Transverse colon (tissue), 4 donors: Measurements from ENCODE around the gene PPP1R12B. TPM values are rescaled to one million over a fixed set of nuclear protein-coding genes. Genes with fewer than 3 reads are reported as not detected.
"Not testable (repeated sequence)": the region's sequence is repeated elsewhere in the genome, so short reads cannot be mapped to it uniquely, and the experiment has no call there.

ENCODE experiments used
- DNase-seq: peaks from one replicate; pipeline ENCODE4 v3.0.0-alpha.2; 2019
- H3K27ac ChIP-seq, 4 donors: fragments of 200-600 bp; sonication (generic); 2 replicates each; pipeline ENCODE4 v1.5.1; 2016 to 2018; ENCODE audit warnings: inconsistent platforms in 4 of 4
- H3K27me3 ChIP-seq: fragments of 200-600 bp; sonication (generic); 2 replicates; pipeline ENCODE4 v1.5.1; 2017; ENCODE audit warnings: inconsistent platforms
- H3K36me3 ChIP-seq, 4 donors: fragments of 200-600 bp; sonication (generic); 2 replicates each; pipeline ENCODE4 v1.5.1; 2017 to 2019; ENCODE audit warnings: inconsistent platforms in 4 of 4
- H3K4me1 ChIP-seq, 4 donors: fragments of 200-600 bp; sonication (generic); 2 replicates each; pipeline ENCODE4 v1.5.1; 2017 to 2020; ENCODE audit warnings: inconsistent platforms in 4 of 4
- H3K4me3 ChIP-seq, 4 donors: fragments of 200-600 bp; sonication (generic); 1 replicate in 1 of 4; 2 replicates in 3 of 4; pipeline versions ENCODE4 v1.5.1 to v1.6.1; 2017 to 2019; ENCODE audit warnings: inconsistent platforms in 4 of 4
- H3K9me3 ChIP-seq, 2 donors: fragments of 200-600 bp; sonication (generic); 2 replicates each; pipeline ENCODE4 v1.5.1; 2017 to 2019; ENCODE audit warnings: inconsistent platforms in 2 of 2
- EP300 ChIP-seq: sonication (generic); formaldehyde crosslinking; IDR thresholded peaks from one replicate; pipeline ENCODE4 v1.6.1; 2017; ENCODE audit warnings: antibody characterized with exemption, low read depth
- POLR2A ChIP-seq: fragments of 450-650 bp; IDR thresholded peaks from one replicate; pipeline ENCODE4 v1.6.1; 2016; ENCODE audit warnings: antibody characterized with exemption, mild to moderate bottlenecking, moderate library complexity
- POLR2AphosphoS5 ChIP-seq, 3 donors: sonication (generic); formaldehyde crosslinking; IDR thresholded peaks; one replicate each; pipeline ENCODE4 v1.6.1; 2016; ENCODE audit warnings: antibody characterized with exemption in 3 of 3
- WGBS, 2 donors: methylation state at CpG; one replicate each; pipeline ENCODE4 v1.1.5; 2018; ENCODE audit warnings: low coverage in 1 of 2; 5-methylcytosine and 5-hydroxymethylcytosine counted together
- in situ Hi-C, 4 donors: fragments of 200-750 bp; cut with MboI; loops; one replicate each; pipeline versions ENCODE4 v1.15.0 to v1.15.1; 2017; ENCODE audit warnings: low sequenced_read_pairs in 3 of 4, low pct_ligation_motif_present in 1 of 4, low pct_unique_long_range_greater_than_20kb in 1 of 4
- intact Hi-C: fragments of 100-400 bp; cut with DNase I; formaldehyde crosslinking; loops from one replicate; pipeline ENCODE4 v1.15.1; 2023; ENCODE audit warnings: low total_unique reads
- total RNA-seq, 4 donors: library from RNA; depleted of rRNA; stranded (reverse); fragments of >200 nt; gene quantifications; one replicate each; pipeline ENCODE4 v1.1.0, GENCODE V29; 2016
- TF ChIP-seq, protein P1 (sequence below), 5 experiments: fragments of 200-600 bp in 3 of 5; fragments of 450-650 bp in 2 of 5; sonication (generic) in 3 of 5; IDR thresholded peaks; 1 replicate in 2 of 5; 2 replicates in 3 of 5; pipeline ENCODE4 v1.5.1; 2016 to 2017; ENCODE audit warnings: antibody characterized with exemption in 5 of 5, inconsistent platforms in 3 of 5, mild to moderate bottlenecking in 2 of 5, moderate library complexity in 1 of 5

The PPP1R12B gene
- total RNA-seq, 4 donors from 2014 or later: 92.7 to 254 (median 137) TPM

DNA sequence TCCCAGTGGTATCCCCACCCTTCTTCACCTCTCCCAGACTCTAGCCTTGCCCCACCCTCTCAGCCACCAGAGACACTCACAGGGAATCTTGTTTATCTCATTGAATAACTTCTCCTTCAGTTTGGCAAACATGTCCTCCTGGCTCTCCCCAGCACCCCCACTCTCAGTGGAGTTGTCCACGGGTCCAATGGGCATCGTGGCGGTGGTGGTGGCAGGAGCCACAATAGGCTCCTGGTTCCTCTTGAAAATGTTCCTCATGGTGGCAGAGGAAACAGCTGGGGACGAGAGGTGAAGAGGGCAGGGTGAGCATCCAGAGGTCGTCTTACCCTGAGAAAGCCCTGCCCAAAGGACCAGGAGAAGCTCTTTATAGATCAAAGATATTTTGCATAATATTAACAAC, 257.0 kb downstream of the PPP1R12B start:
- intact Hi-C loops: loop anchor here (10.0 kb wide), 1 partner anchor 111 kb away; no protein-coding TSS in a partner anchor
- in situ Hi-C loops: loop anchor here in 3 of 4 donors (10.0 to 25.0 kb wide), 2 partner anchors 111 to 118 kb away; no protein-coding TSS in a partner anchor
- H3K27me3 ChIP-seq: no peaks in the 10 kb centered on the region
- WGBS, 2 donors: 76% methylated on average over 5 of the region's 5 CpGs; no CpG with 5 or more reads in 1 of the 2 donors
- H3K27ac ChIP-seq: no peak overlapping the region
- H3K9me3 ChIP-seq: no peaks in the 10 kb centered on the region
- H3K4me1 ChIP-seq: no peaks in the 10 kb centered on the region
- no peak for TF ChIP-seq POLR2AphosphoS5 (IDR thresholded peaks at IDR 0.05)
- TF ChIP-seq POLR2A: no peak
- no peak for TF ChIP-seq EP300
- TF ChIP-seq, protein P1, sequence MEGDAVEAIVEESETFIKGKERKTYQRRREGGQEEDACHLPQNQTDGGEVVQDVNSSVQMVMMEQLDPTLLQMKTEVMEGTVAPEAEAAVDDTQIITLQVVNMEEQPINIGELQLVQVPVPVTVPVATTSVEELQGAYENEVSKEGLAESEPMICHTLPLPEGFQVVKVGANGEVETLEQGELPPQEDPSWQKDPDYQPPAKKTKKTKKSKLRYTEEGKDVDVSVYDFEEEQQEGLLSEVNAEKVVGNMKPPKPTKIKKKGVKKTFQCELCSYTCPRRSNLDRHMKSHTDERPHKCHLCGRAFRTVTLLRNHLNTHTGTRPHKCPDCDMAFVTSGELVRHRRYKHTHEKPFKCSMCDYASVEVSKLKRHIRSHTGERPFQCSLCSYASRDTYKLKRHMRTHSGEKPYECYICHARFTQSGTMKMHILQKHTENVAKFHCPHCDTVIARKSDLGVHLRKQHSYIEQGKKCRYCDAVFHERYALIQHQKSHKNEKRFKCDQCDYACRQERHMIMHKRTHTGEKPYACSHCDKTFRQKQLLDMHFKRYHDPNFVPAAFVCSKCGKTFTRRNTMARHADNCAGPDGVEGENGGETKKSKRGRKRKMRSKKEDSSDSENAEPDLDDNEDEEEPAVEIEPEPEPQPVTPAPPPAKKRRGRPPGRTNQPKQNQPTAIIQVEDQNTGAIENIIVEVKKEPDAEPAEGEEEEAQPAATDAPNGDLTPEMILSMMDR (IDR thresholded peaks at IDR 0.05): no peak
- no peaks in the 10 kb centered on the region for H3K36me3 ChIP-seq
- no peak for DNase-seq
- H3K4me3 ChIP-seq: no peak overlapping the region

DNA sequence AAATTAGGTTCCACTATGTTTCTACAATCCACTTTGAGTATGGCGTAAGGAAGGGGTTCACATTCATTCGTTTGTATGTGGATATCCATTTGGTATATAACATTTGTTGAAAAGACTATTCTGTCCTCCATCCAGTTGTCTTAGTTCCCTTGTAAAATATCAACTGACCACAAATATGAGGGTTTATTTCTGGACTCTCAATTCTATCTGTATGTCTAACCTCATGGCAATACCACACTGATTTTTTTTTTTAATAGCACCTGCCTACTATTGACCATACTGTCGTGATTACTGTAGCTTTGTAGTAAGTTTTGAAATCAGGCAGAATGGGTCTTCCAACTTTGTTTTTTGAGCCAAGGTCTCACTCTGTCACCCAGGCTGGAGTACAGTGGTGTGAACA, 263.5 kb downstream of the PPP1R12B start:
- H3K4me3 ChIP-seq, DNase-seq, H3K27ac ChIP-seq, H3K9me3 ChIP-seq, intact Hi-C loops, H3K27me3 ChIP-seq, H3K36me3 ChIP-seq: not testable (repeated sequence)
- peaks cover 10 to 20% (median 16%) of the 10 kb centered on the region in 4 donors for H3K4me1 ChIP-seq
- in situ Hi-C loops: loop anchor here in 2 of 4 donors (25.0 kb wide), 1 partner anchor 125 kb away; no protein-coding TSS in a partner anchor
- WGBS, 2 donors: 98 to 100% methylated on average over 3 of the region's 3 CpGs

DNA sequence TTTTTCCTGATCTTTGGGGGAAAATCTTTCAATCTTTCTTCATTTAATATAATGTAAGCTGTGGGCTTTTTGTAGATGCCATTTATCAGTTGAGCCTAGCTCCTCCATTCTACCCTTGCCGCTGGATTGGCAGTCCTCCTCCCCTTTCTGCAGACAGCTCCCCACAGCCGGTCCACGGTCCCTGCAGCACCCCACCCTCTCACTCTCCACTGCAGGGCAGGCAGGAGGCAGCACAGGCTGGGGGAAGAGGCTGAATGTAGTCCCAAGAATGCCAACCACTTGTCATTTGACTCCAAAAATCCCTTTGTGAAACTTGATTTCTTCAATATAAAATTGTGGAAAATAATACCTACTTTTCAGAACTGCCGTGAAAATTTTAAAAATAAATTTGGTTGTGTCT, 265.1 kb downstream of the PPP1R12B start:
- H3K4me3 ChIP-seq: no peak overlapping the region
- no peak for TF ChIP-seq EP300
- TF ChIP-seq, protein P1 (IDR thresholded peaks at IDR 0.05): no peak
- TF ChIP-seq POLR2A: no peak
- TF ChIP-seq POLR2AphosphoS5 (IDR thresholded peaks at IDR 0.05): no peak
- H3K27me3 ChIP-seq: no peaks in the 10 kb centered on the region
- no peaks in the 10 kb centered on the region for H3K36me3 ChIP-seq
- in situ Hi-C loops (loop anchor here in 2 of 4 donors (25.0 kb wide), 1 partner anchor 126 kb away; no protein-coding TSS in a partner anchor), intact Hi-C loops (no loop called here)
- no peak for DNase-seq
- H3K4me1 ChIP-seq: peaks cover 11 to 25% (median 20%) of the 10 kb centered on the region in 4 donors
- no peak overlapping the region for H3K27ac ChIP-seq
- no peaks in the 10 kb centered on the region for H3K9me3 ChIP-seq
- 83 to 93% methylated on average over 4 of the region's 4 CpGs for WGBS, 2 donors

DNA sequence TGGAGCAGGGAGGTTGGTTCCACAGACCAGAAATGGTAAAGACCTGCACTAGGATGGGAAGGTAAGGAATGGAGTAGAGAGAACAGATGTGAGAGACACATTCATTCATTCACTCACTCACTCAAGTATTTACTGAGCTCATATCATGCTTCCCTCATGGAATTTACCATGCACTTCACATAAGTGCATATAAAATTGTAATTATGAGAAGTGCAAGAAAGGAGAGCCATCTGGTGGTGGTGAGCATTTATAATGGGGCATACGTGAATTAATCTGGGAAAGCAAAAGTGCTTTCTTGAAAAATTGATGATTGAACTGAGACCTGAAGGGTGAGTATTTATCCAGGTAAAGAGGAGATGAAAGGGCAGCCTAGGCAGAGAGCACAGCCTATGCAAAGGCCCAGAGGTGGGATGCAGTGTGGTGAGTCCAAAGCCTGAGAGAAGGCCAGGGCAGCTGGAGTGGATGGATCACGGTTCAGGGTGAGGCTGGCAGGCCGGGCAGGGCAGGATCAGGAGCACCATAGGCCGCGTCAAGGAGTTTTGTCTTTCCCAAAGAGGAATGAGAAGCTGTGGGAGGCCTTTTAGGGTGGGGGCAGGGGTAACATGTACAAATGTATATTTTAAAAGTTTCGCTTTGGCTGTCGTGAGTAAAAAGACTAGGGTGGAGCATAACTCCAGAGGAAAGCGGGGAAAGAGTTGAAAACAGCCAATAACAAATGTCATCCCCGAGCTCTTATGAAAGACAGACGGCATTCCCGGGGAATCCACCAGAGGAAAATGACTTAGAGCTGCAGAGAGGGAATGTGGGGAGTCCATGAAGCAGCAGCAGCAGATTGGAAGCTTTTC, 266.1 kb downstream of the PPP1R12B start:
- H3K9me3 ChIP-seq, H3K36me3 ChIP-seq, DNase-seq, H3K27me3 ChIP-seq, H3K4me3 ChIP-seq, intact Hi-C loops: not testable (repeated sequence)
- WGBS, 2 donors: 59 to 67% methylated on average over 8 to 11 of the region's 11 CpGs
- TF ChIP-seq, protein P1 (IDR thresholded peaks at IDR 0.05): peak in 1 of 5 experiments; percentile 8
- peaks cover 18 to 34% (median 27%) of the 10 kb centered on the region in 4 donors for H3K4me1 ChIP-seq
- in situ Hi-C loops: loop anchor here in 2 of 4 donors (25.0 kb wide), 1 partner anchor 127 kb away; no protein-coding TSS in a partner anchor
- peak overlapping the region; percentile 37 to 63 (median 50) for H3K27ac ChIP-seq

DNA sequence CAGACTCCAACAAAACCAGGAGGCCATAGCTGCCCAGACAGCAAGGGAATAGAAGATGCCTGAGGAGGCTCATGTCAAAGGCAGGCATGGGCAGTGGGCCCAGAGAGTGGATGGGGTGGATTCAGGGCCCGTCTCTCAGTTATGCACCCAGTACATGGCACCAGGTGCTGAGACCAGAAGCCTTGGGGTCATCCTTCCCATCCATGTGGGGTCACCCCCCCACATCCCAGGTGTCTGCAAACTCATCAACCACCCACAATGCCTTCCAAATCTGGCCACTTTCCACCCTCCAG, 266.7 kb downstream of the PPP1R12B start:
- intact Hi-C loops, DNase-seq, H3K36me3 ChIP-seq, H3K9me3 ChIP-seq, H3K4me3 ChIP-seq, H3K27me3 ChIP-seq: not testable (repeated sequence)
- in situ Hi-C loops: loop anchor here in 2 of 4 donors (25.0 kb wide), 1 partner anchor 128 kb away; no protein-coding TSS in a partner anchor
- peaks cover 18 to 35% (median 28%) of the 10 kb centered on the region in 4 donors for H3K4me1 ChIP-seq
- peak overlapping the region; percentile 37 to 63 (median 50) for H3K27ac ChIP-seq
- WGBS, 2 donors: 50% methylated on average over 1 of the region's 1 CpG; no CpG with 5 or more reads in 1 of the 2 donors
